HCT116 (cell line): ENCODE results near the gene RHBDD3. TPM values are rescaled to one million over a fixed set of nuclear protein-coding genes. Genes with fewer than 3 reads are reported as not detected.

ENCODE experiments used
- ATAC-seq: fragments of 200-7000 bp; cut with Tn5 transposase; 2 replicates; pipeline ENCODE4 v1.9.1; 2020; ENCODE audit warnings: mild to moderate bottlenecking, moderate library complexity
- BruUV-seq: library from RNA; stranded (reverse); fragments of 400-500 nt; replicated peaks from 2 replicates; lab custom pipeline; 2021; lab: Mats Ljungman, UMichigan
- CTCF ChIA-PET: fragments of 300-600 bp; sonication (Branson Sonifier 250); formaldehyde crosslinking; loops from one replicate; lab custom pipeline; 2021; ENCODE audit warnings: antibody characterized with exemption; lab: Charles Lee
- POLR2A ChIA-PET: fragments of 300-600, 350-600 bp; sonication (Branson Sonifier 250); formaldehyde crosslinking; loops from one replicate; lab custom pipeline; 2021; ENCODE audit warnings: antibody characterized with exemption; lab: Charles Lee
- RAD21 ChIA-PET, 2 experiments: fragments of 300-600 bp; sonication (Branson Sonifier 250); formaldehyde crosslinking; loops; one replicate each; lab custom pipeline; 2023; ENCODE audit warnings: low total read pairs in 2 of 2; ENCODE audit not compliant: uncharacterized antibody in 2 of 2, unreplicated experiment in 2 of 2, low non-redundant PET in 1 of 2; lab: Charles Lee
- DNase-seq: peaks from one replicate; pipeline ENCODE4 v3.0.0-alpha.2; 2010; ENCODE audit warnings: low read depth, low spot score
- H2AFZ ChIP-seq: fragments of 200-600 bp; shearing (Covaris generic), sonication (generic); 2 replicates; pipeline ENCODE4 v1.6.1; 2017; ENCODE audit warnings: low read depth, mixed run types, mixed read lengths, antibody characterized with exemption, low read length; ENCODE audit not compliant: poor library complexity, severe bottlenecking
- H3K27ac ChIP-seq: 2 replicates; pipeline ENCODE4 v1.5.1; 2012; ENCODE audit warnings: low read depth, low read length
- H3K27me3 ChIP-seq: fragments of 200-600 bp; sonication (generic); 2 replicates; pipeline ENCODE4 v1.6.1; 2016; ENCODE audit warnings: mixed run types, low read length, mixed read lengths; ENCODE audit not compliant: insufficient read depth
- H3K36me3 ChIP-seq, 2 experiments: fragments of 200-500 bp in 1 of 2; fragments of 200-600 bp in 1 of 2; sonication (Bioruptor generic) in 1 of 2; sonication (generic) in 1 of 2; 2 replicates each; pipeline versions ENCODE4 v1.5.1 to v1.6.1; 2014 to 2016; ENCODE audit warnings: low read length in 2 of 2, inconsistent platforms in 1 of 2, mixed read lengths in 1 of 2, mixed run types in 1 of 2; ENCODE audit not compliant: insufficient read depth in 2 of 2, control insufficient read depth in 1 of 2
- H3K4me1 ChIP-seq, 2 experiments: fragments of 200-600 bp in 1 of 2; sonication (generic) in 1 of 2; 2 replicates each; pipeline versions ENCODE4 v1.5.1 to v1.6.1; 2012 to 2017; ENCODE audit warnings: low read length in 2 of 2, inconsistent platforms in 1 of 2, mild to moderate bottlenecking in 1 of 2, mixed read lengths in 1 of 2, mixed run types in 1 of 2, moderate library complexity in 1 of 2; ENCODE audit not compliant: insufficient read depth in 2 of 2, control insufficient read depth in 1 of 2
- H3K4me2 ChIP-seq: fragments of 200-600 bp; sonication (generic); 2 replicates; pipeline ENCODE4 v1.6.1; 2017; ENCODE audit warnings: mixed run types, low read length, mixed read lengths
- H3K4me3 ChIP-seq, 2 experiments: fragments of 200-600 bp in 1 of 2; sonication (generic) in 1 of 2; replicated peaks in 1 of 2; 2 replicates each; pipeline ENCODE4 v1.5.1; 2011 to 2016; ENCODE audit warnings: low read length in 2 of 2, control low read depth in 1 of 2, low read depth in 1 of 2, mild to moderate bottlenecking in 1 of 2, mixed read lengths in 1 of 2, mixed run types in 1 of 2
- H3K79me2 ChIP-seq: fragments of 200-600 bp; sonication (generic); 2 replicates; pipeline ENCODE4 v1.6.1; 2017; ENCODE audit warnings: mild to moderate bottlenecking, mixed run types, low read length, moderate library complexity, mixed read lengths; ENCODE audit not compliant: insufficient read depth
- H3K9ac ChIP-seq: fragments of 200-600 bp; sonication (generic); 2 replicates; pipeline ENCODE4 v1.6.1; 2016; ENCODE audit warnings: low read length, mixed read lengths
- H3K9me2 ChIP-seq: fragments of 200-600 bp; sonication (generic), shearing (Covaris generic); 2 replicates; pipeline ENCODE4 v1.6.1; 2017; ENCODE audit warnings: mixed run types, mild to moderate bottlenecking, moderate library complexity; ENCODE audit not compliant: insufficient read depth
- H3K9me3 ChIP-seq, 2 experiments: fragments of 200-500 bp in 1 of 2; fragments of 200-600 bp in 1 of 2; sonication (Bioruptor generic) in 1 of 2; sonication (generic) in 1 of 2; 2 replicates each; pipeline ENCODE4 v1.6.1; 2014 to 2017; ENCODE audit warnings: low read length in 2 of 2, mixed read lengths in 2 of 2, inconsistent platforms in 1 of 2, low read depth in 1 of 2, mild to moderate bottlenecking in 1 of 2, mixed run types in 1 of 2, moderate library complexity in 1 of 2; ENCODE audit not compliant: control insufficient read depth in 1 of 2, insufficient read depth in 1 of 2
- H4K20me1 ChIP-seq: fragments of 200-600 bp; sonication (generic), shearing (Covaris generic); 2 replicates; pipeline ENCODE4 v1.6.1; 2017; ENCODE audit warnings: mixed run types, mild to moderate bottlenecking, moderate library complexity; ENCODE audit not compliant: insufficient read depth
- ELF1 ChIP-seq: IDR thresholded peaks from 2 replicates; pipeline ENCODE4 v1.6.1; 2012; ENCODE audit warnings: low read depth, borderline replicate concordance
- JUND ChIP-seq: IDR thresholded peaks from 2 replicates; pipeline ENCODE4 v1.6.1; 2012
- YY1 ChIP-seq: IDR thresholded peaks from 2 replicates; pipeline ENCODE4 v1.6.1; 2011; ENCODE audit warnings: low read length, low read depth, moderate library complexity, mild to moderate bottlenecking; ENCODE audit not compliant: insufficient replicate concordance; ENCODE audit errors: extremely low read depth
- intact Hi-C: fragments of 100-400 bp; cut with micrococcal nuclease; formaldehyde crosslinking; loops from 2 replicates; pipeline ENCODE4 v1.10.0; 2022
- total RNA-seq: library from RNA; stranded (reverse); gene quantifications from one replicate; pipeline ENCODE4 v1.2.1, GENCODE V29; 2021; ENCODE audit not compliant: unreplicated experiment

Gene RHBDD3
- total RNA-seq, 1 experiment from 2014 or later, result 30.2 TPM

- no peak for DNase-seq
Measured at GRCh38 chr22:29256606-29257325, 11.0 kb downstream of the RHBDD3 start.

GRCh38 chr22:29255064-29255621 lies 12.6 kb downstream of the RHBDD3 start:
- Histone ChIP-seq H3K9me3 (no peaks in the 10 kb centered on the region), H3K4me2 (no peak overlapping the region), H3K4me1 (no peaks in the 10 kb centered on the region; a peak in 1 of 4 replicates), H3K27me3 (no peaks in the 10 kb centered on the region), H3K27ac (no peak overlapping the region), H4K20me1 (no peaks in the 10 kb centered on the region), H3K79me2 (no peaks in the 10 kb centered on the region), H3K9ac (no peak overlapping the region), H3K4me3 (no peak overlapping the region), H3K36me3 (no peaks in the 10 kb centered on the region), H2AFZ (no peak overlapping the region), H3K9me2 (no peaks in the 10 kb centered on the region)
- DNase-seq (no peak), ATAC-seq (no peak)
- POLR2A ChIA-PET, result no interaction called here
- CTCF ChIA-PET, result interaction anchor here (1.4 kb wide), 1 partner anchor 10 kb away, joined by 3 read pairs; no protein-coding TSS in a partner anchor
- RAD21 ChIA-PET, result no interaction called here
- BruUV-seq, result no TSS peak
- no peak for TF ChIP-seq ELF1
- TF ChIP-seq JUND, result no peak
- intact Hi-C loops, result no loop called here

More at GRCh38 chr22:29256606-29257325, 11.0 kb downstream of the RHBDD3 start:
- H3K9me2 ChIP-seq, result no peaks in the 10 kb centered on the region
- intact Hi-C loops, result no loop called here
- no peaks in the 10 kb centered on the region for H4K20me1 ChIP-seq
- H3K4me1 ChIP-seq, result no peaks in the 10 kb centered on the region; a peak in 1 of 4 replicates
- no peak for TF ChIP-seq YY1
- TF ChIP-seq, all 23 proteins: peak for 0
- H3K27me3 ChIP-seq, result no peaks in the 10 kb centered on the region
- H3K79me2 ChIP-seq, result no peaks in the 10 kb centered on the region
- H2AFZ ChIP-seq, result no peak overlapping the region
- no peak overlapping the region for H3K27ac ChIP-seq
- H3K9ac ChIP-seq, result no peak overlapping the region
- ATAC-seq, result no peak
- CTCF ChIA-PET, result interaction anchor here (1.3 kb wide), 1 partner anchor 11 kb away, joined by 3 read pairs; no protein-coding TSS in a partner anchor
- H3K9me3 ChIP-seq, result no peaks in the 10 kb centered on the region
- H3K4me3 ChIP-seq, result no peak overlapping the region
- H3K36me3 ChIP-seq, result no peaks in the 10 kb centered on the region
- H3K4me2 ChIP-seq, result no peak overlapping the region
- RAD21 ChIA-PET, result no interaction called here
- POLR2A ChIA-PET, result no interaction called here
- BruUV-seq, result no TSS peak
